Vagina (tissue), 2 donors: ENCODE data around the gene MRPL53.

Experiments
- POLR2A ChIP-seq, 2 donors: fragments of 450-650 bp; IDR thresholded peaks; one replicate each; pipeline ENCODE4 v1.6.1; 2017; ENCODE audit warnings: antibody characterized with exemption in 2 of 2, mild to moderate bottlenecking in 2 of 2, moderate library complexity in 2 of 2
- POLR2AphosphoS5 ChIP-seq, 2 donors: sonication (generic); formaldehyde crosslinking; IDR thresholded peaks; one replicate each; pipeline ENCODE4 v1.9.0; 2017; ENCODE audit warnings: antibody characterized with exemption in 2 of 2, mild to moderate bottlenecking in 2 of 2, low read depth in 1 of 2; ENCODE audit not compliant: insufficient read depth in 1 of 2
- TF ChIP-seq, protein P1 (sequence below), 3 experiments: fragments of 450-650 bp in 2 of 3; fragments of 200-600 bp in 1 of 3; sonication (generic) in 1 of 3; IDR thresholded peaks; one replicate each; pipeline ENCODE4 v1.5.1; 2017 to 2019; ENCODE audit warnings: antibody characterized with exemption in 3 of 3, mild to moderate bottlenecking in 2 of 3, moderate library complexity in 2 of 3

DNA sequence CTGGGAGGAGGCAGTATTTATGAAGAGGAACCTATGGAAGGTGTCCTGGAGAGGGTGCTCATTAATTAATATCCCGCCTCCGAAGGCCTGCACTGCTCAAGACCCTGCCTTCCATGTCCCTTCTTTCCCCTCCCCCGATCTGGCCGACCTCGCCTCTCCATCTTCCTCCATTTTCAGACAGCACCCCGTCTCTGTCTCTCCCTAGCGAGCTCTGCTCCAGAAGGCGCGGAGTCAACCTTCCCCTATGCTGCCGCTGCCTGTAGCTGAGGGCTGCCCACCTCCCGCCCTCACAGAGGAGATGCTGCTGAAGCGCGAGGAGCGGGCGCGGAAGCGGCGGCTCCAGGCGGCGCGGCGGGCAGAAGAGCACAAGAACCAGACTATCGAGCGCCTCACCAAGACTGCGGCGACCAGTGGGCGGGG lies 15.3 kb downstream of the MRPL53 start:
- TF ChIP-seq, protein P1, sequence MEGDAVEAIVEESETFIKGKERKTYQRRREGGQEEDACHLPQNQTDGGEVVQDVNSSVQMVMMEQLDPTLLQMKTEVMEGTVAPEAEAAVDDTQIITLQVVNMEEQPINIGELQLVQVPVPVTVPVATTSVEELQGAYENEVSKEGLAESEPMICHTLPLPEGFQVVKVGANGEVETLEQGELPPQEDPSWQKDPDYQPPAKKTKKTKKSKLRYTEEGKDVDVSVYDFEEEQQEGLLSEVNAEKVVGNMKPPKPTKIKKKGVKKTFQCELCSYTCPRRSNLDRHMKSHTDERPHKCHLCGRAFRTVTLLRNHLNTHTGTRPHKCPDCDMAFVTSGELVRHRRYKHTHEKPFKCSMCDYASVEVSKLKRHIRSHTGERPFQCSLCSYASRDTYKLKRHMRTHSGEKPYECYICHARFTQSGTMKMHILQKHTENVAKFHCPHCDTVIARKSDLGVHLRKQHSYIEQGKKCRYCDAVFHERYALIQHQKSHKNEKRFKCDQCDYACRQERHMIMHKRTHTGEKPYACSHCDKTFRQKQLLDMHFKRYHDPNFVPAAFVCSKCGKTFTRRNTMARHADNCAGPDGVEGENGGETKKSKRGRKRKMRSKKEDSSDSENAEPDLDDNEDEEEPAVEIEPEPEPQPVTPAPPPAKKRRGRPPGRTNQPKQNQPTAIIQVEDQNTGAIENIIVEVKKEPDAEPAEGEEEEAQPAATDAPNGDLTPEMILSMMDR (IDR thresholded peaks at IDR 0.05): no peak
- TF ChIP-seq POLR2A (IDR thresholded peaks at IDR 0.05): no peak
- TF ChIP-seq POLR2AphosphoS5 (IDR thresholded peaks at IDR 0.05; ENCODE audit: insufficient read depth in 1 of 2, low read depth in 1 of 2): no peak
